Occipital lobe (tissue), 2 donors: ENCODE results near the gene CCR5. TPM values are rescaled to one million over a fixed set of nuclear protein-coding genes. Genes with fewer than 3 reads are reported as not detected.

ENCODE experiments used
- DNase-seq: peaks from one replicate; lab custom pipeline; 2025; lab: John Stamatoyannopoulos, UW
- total RNA-seq: library from RNA; depleted of rRNA; stranded (reverse); fragments of >200 nt; gene quantifications from one replicate; pipeline ENCODE4 v1.2.3, GENCODE V29; 2014

Gene CCR5
- total RNA-seq, 1 donor from 2014 or later: 0.16 TPM

GRCh38 chr3:46358466-46358865, 12.3 kb upstream of the CCR5 start:
- no peak for DNase-seq

- no peak for DNase-seq
Observed at GRCh38 chr3:46359733-46360493, 10.8 kb upstream of the CCR5 start.

DNA sequence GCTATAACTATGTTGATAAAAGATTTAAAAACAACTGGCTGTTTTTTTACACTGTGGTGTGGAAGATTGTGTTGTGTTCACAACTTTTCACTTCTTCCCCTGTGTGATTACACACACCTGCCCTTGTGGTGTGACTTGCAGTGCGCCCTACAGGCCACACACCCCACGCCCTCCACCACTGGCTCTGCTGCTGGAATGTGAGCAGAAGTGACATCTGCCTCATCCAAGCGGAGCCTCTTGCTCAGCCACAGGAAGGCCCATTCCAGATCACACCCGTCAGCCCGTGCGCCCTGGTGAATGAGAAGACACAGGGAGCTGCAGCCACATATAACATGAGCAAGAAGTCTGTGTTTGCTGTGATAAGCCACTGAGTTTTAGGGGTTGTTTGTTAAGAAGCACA, 9.8 kb upstream of the CCR5 start:
- DNase-seq: no peak

GRCh38 chr3:46361408-46362283, 9.1 kb upstream of the CCR5 start:
- no peak for DNase-seq

- DNase-seq: no peak
Observed at GRCh38 chr3:46365041-46365440, 5.7 kb upstream of the CCR5 start.

GRCh38 chr3:46365737-46366524, 4.8 kb upstream of the CCR5 start:
- no peak for DNase-seq

DNA sequence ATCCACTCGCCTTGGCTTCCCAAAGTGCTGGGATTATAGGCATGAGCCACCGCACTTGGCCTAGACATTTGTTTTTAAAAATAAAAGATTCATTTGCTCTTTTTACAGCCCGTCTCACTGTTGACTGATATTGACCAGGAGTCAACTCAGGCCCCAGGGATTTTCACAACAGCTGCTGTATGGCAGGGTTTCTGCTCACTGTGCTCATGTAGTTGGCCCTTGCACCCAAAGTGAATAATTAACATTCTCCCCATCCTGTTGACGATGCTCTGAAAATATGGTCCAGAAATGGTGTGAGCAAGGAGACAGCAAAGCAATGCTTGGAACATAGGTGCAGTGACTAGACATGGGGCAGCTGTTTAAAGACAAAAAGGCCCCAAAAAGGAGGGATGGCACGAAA, 2.9 kb upstream of the CCR5 start:
- DNase-seq: no peak

DNA sequence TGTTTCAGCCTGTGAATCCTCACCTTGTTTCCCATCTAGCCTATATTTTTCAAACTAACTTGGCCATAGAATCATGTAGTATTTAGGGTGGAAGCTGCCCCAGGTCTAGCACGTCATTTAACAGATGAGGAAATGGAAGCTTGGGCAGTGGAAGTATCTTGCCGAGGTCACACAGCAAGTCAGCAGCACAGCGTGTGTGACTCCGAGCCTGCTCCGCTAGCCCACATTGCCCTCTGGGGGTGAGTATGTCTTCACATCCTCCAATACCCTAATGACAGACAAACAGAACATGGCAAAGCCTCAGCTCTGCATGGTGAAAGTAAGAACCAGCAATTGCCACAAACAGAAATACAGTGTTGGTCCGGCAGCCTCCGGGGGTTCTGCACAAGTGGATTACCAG, 2.2 kb upstream of the CCR5 start:
- DNase-seq: no peak

- no peak for DNase-seq
Observed at GRCh38 chr3:46369151-46369550, 1.6 kb upstream of the CCR5 start.

GRCh38 chr3:46369675-46370132, 1.0 kb upstream of the CCR5 start:
- no peak for DNase-seq

- no peak for DNase-seq
Observed at GRCh38 chr3:46371519-46372340, 984 bp downstream of the CCR5 start.

- DNase-seq: no peak
Observed at GRCh38 chr3:46372492-46373359, 2.0 kb downstream of the CCR5 start.

DNA sequence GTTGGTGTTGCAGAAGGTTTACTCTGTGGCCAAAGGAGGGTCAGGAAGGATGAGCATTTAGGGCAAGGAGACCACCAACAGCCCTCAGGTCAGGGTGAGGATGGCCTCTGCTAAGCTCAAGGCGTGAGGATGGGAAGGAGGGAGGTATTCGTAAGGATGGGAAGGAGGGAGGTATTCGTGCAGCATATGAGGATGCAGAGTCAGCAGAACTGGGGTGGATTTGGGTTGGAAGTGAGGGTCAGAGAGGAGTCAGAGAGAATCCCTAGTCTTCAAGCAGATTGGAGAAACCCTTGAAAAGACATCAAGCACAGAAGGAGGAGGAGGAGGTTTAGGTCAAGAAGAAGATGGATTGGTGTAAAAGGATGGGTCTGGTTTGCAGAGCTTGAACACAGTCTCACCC, 4.0 kb downstream of the CCR5 start:
- DNase-seq: no peak

DNA sequence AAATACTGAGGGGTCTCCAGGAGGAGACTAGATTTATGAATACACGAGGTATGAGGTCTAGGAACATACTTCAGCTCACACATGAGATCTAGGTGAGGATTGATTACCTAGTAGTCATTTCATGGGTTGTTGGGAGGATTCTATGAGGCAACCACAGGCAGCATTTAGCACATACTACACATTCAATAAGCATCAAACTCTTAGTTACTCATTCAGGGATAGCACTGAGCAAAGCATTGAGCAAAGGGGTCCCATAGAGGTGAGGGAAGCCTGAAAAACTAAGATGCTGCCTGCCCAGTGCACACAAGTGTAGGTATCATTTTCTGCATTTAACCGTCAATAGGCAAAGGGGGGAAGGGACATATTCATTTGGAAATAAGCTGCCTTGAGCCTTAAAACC, 4.5 kb downstream of the CCR5 start:
- no peak for DNase-seq

DNA sequence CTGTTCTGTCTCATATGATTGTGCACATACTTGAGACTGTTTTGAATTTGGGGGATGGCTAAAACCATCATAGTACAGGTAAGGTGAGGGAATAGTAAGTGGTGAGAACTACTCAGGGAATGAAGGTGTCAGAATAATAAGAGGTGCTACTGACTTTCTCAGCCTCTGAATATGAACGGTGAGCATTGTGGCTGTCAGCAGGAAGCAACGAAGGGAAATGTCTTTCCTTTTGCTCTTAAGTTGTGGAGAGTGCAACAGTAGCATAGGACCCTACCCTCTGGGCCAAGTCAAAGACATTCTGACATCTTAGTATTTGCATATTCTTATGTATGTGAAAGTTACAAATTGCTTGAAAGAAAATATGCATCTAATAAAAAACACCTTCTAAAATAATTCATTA, 5.1 kb downstream of the CCR5 start:
- no peak for DNase-seq

DNA sequence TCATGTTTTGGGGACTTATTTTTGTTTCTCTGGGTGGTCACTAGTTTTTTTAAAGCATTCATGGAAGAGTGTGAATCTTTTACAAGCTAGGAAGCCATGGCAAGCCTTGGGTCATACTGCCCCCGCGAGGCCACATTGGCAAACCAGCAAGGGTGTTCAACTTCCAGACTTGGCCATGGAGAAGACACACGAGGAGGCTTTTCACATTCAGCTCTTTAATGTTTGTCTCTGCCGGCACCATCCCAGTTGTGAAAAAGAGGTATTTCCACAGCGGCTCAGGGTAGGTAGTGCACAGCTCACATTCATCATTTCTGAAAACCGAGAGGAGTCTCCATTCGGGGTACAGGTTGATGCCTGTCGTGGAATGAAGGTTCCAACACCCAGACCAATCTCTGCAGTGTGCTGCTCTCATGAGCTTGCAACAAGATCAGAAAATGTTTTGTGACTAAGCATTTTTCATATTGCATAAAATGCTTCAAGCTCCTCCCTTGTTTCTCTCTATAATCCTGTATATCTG, 7.7 kb downstream of the CCR5 start:
- no peak for DNase-seq

- DNase-seq: no peak
Observed at GRCh38 chr3:46380471-46381221, 9.9 kb downstream of the CCR5 start.

- DNase-seq: no peak
Observed at GRCh38 chr3:46381625-46382024, 10.9 kb downstream of the CCR5 start.
